HCT116 (cell line): Measurements from ENCODE around the gene KRT86. TPM values are rescaled to one million over a fixed set of nuclear protein-coding genes. Genes with fewer than 3 reads are reported as not detected.

Experiments
- ATAC-seq: fragments of 200-7000 bp; cut with Tn5 transposase; 2 replicates; pipeline ENCODE4 v1.9.1; 2020; ENCODE audit warnings: mild to moderate bottlenecking, moderate library complexity
- BruUV-seq: library from RNA; stranded (reverse); fragments of 400-500 nt; replicated peaks from 2 replicates; lab custom pipeline; 2021; lab: Mats Ljungman, UMichigan
- CTCF ChIA-PET: fragments of 300-600 bp; sonication (Branson Sonifier 250); formaldehyde crosslinking; loops from one replicate; lab custom pipeline; 2021; ENCODE audit warnings: antibody characterized with exemption; lab: Charles Lee
- POLR2A ChIA-PET: fragments of 300-600, 350-600 bp; sonication (Branson Sonifier 250); formaldehyde crosslinking; loops from one replicate; lab custom pipeline; 2021; ENCODE audit warnings: antibody characterized with exemption; lab: Charles Lee
- RAD21 ChIA-PET, 2 experiments: fragments of 300-600 bp; sonication (Branson Sonifier 250); formaldehyde crosslinking; loops; one replicate each; lab custom pipeline; 2023; ENCODE audit warnings: low total read pairs in 2 of 2; ENCODE audit not compliant: uncharacterized antibody in 2 of 2, unreplicated experiment in 2 of 2, low non-redundant PET in 1 of 2; lab: Charles Lee
- DNase-seq: peaks from one replicate; pipeline ENCODE4 v3.0.0-alpha.2; 2010; ENCODE audit warnings: low read depth, low spot score
- H2AFZ ChIP-seq: fragments of 200-600 bp; shearing (Covaris generic), sonication (generic); 2 replicates; pipeline ENCODE4 v1.6.1; 2017; ENCODE audit warnings: low read depth, mixed run types, mixed read lengths, antibody characterized with exemption, low read length; ENCODE audit not compliant: poor library complexity, severe bottlenecking
- H3K27ac ChIP-seq: 2 replicates; pipeline ENCODE4 v1.5.1; 2012; ENCODE audit warnings: low read depth, low read length
- H3K27me3 ChIP-seq: fragments of 200-600 bp; sonication (generic); 2 replicates; pipeline ENCODE4 v1.6.1; 2016; ENCODE audit warnings: mixed run types, low read length, mixed read lengths; ENCODE audit not compliant: insufficient read depth
- H3K36me3 ChIP-seq, 2 experiments: fragments of 200-500 bp in 1 of 2; fragments of 200-600 bp in 1 of 2; sonication (Bioruptor generic) in 1 of 2; sonication (generic) in 1 of 2; 2 replicates each; pipeline versions ENCODE4 v1.5.1 to v1.6.1; 2014 to 2016; ENCODE audit warnings: low read length in 2 of 2, inconsistent platforms in 1 of 2, mixed read lengths in 1 of 2, mixed run types in 1 of 2; ENCODE audit not compliant: insufficient read depth in 2 of 2, control insufficient read depth in 1 of 2
- H3K4me1 ChIP-seq, 2 experiments: fragments of 200-600 bp in 1 of 2; sonication (generic) in 1 of 2; 2 replicates each; pipeline versions ENCODE4 v1.5.1 to v1.6.1; 2012 to 2017; ENCODE audit warnings: low read length in 2 of 2, inconsistent platforms in 1 of 2, mild to moderate bottlenecking in 1 of 2, mixed read lengths in 1 of 2, mixed run types in 1 of 2, moderate library complexity in 1 of 2; ENCODE audit not compliant: insufficient read depth in 2 of 2, control insufficient read depth in 1 of 2
- H3K4me2 ChIP-seq: fragments of 200-600 bp; sonication (generic); 2 replicates; pipeline ENCODE4 v1.6.1; 2017; ENCODE audit warnings: mixed run types, low read length, mixed read lengths
- H3K4me3 ChIP-seq, 2 experiments: fragments of 200-600 bp in 1 of 2; sonication (generic) in 1 of 2; replicated peaks in 1 of 2; 2 replicates each; pipeline ENCODE4 v1.5.1; 2011 to 2016; ENCODE audit warnings: low read length in 2 of 2, control low read depth in 1 of 2, low read depth in 1 of 2, mild to moderate bottlenecking in 1 of 2, mixed read lengths in 1 of 2, mixed run types in 1 of 2
- H3K79me2 ChIP-seq: fragments of 200-600 bp; sonication (generic); 2 replicates; pipeline ENCODE4 v1.6.1; 2017; ENCODE audit warnings: mild to moderate bottlenecking, mixed run types, low read length, moderate library complexity, mixed read lengths; ENCODE audit not compliant: insufficient read depth
- H3K9ac ChIP-seq: fragments of 200-600 bp; sonication (generic); 2 replicates; pipeline ENCODE4 v1.6.1; 2016; ENCODE audit warnings: low read length, mixed read lengths
- H3K9me2 ChIP-seq: fragments of 200-600 bp; sonication (generic), shearing (Covaris generic); 2 replicates; pipeline ENCODE4 v1.6.1; 2017; ENCODE audit warnings: mixed run types, mild to moderate bottlenecking, moderate library complexity; ENCODE audit not compliant: insufficient read depth
- H3K9me3 ChIP-seq, 2 experiments: fragments of 200-500 bp in 1 of 2; fragments of 200-600 bp in 1 of 2; sonication (Bioruptor generic) in 1 of 2; sonication (generic) in 1 of 2; 2 replicates each; pipeline ENCODE4 v1.6.1; 2014 to 2017; ENCODE audit warnings: low read length in 2 of 2, mixed read lengths in 2 of 2, inconsistent platforms in 1 of 2, low read depth in 1 of 2, mild to moderate bottlenecking in 1 of 2, mixed run types in 1 of 2, moderate library complexity in 1 of 2; ENCODE audit not compliant: control insufficient read depth in 1 of 2, insufficient read depth in 1 of 2
- H4K20me1 ChIP-seq: fragments of 200-600 bp; sonication (generic), shearing (Covaris generic); 2 replicates; pipeline ENCODE4 v1.6.1; 2017; ENCODE audit warnings: mixed run types, mild to moderate bottlenecking, moderate library complexity; ENCODE audit not compliant: insufficient read depth
- CBX3 ChIP-seq: IDR thresholded peaks from 2 replicates; pipeline ENCODE4 v1.6.1; 2012; ENCODE audit warnings: low read depth
- FOSL1 ChIP-seq: IDR thresholded peaks from 2 replicates; pipeline ENCODE4 v1.6.1; 2012; ENCODE audit warnings: low read depth
- intact Hi-C: fragments of 100-400 bp; cut with micrococcal nuclease; formaldehyde crosslinking; loops from 2 replicates; pipeline ENCODE4 v1.10.0; 2022
- total RNA-seq: library from RNA; stranded (reverse); gene quantifications from one replicate; pipeline ENCODE4 v1.2.1, GENCODE V29; 2021; ENCODE audit not compliant: unreplicated experiment
- TF ChIP-seq, protein P1 (sequence below): IDR thresholded peaks from 2 replicates; pipeline ENCODE4 v1.6.1; 2011; ENCODE audit warnings: mild to moderate bottlenecking, low read length, moderate library complexity; ENCODE audit not compliant: insufficient replicate concordance; ENCODE audit errors: extremely low read depth
- TF ChIP-seq, protein P2 (sequence below): IDR thresholded peaks from 2 replicates; pipeline ENCODE4 v1.6.1; 2012; ENCODE audit warnings: low read depth

Gene KRT86
- total RNA-seq, 1 experiment from 2014 or later, result 1.5 TPM

DNA sequence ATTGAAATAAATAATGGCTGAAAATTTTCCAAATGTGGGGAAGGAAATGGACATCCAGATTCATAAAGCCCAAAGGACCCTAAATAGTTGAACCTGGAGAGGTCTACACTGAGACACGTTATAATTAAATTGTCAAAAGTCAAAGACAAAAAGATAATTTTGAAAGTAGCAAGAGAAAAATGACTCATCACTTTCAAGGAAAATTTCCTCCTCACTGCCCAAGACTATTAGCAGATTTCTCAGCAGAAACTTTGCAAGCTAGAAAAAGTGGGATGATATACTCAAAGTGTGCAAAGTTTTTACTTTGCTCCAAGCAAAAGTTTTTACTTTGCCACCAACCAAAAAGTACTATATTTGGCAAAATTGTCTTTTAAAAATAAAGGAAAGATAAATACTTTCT, 62.6 kb downstream of the KRT86 start:
- Histone ChIP-seq H3K79me2 (no peaks in the 10 kb centered on the region), H3K4me2 (no peak overlapping the region), H3K9me2 (no peaks in the 10 kb centered on the region), H3K4me1 (peaks cover 0 to 13% of the 10 kb centered on the region in 2 experiments; a peak in 2 of 4 replicates), H3K9ac (no peak overlapping the region), H3K36me3 (no peaks in the 10 kb centered on the region), H3K27ac (no peak overlapping the region), H3K9me3 (no peaks in the 10 kb centered on the region), H3K4me3 (no peak overlapping the region), H3K27me3 (no peaks in the 10 kb centered on the region), H2AFZ (peak overlapping the region; percentile 13), H4K20me1 (no peaks in the 10 kb centered on the region)
- POLR2A ChIA-PET, result interaction anchor here (1.0 kb wide), 1 partner anchor 58 kb away, joined by 3 read pairs; no protein-coding TSS in a partner anchor
- CTCF ChIA-PET, result interaction anchor here (2.0 kb wide), 1 partner anchor 9 kb away, joined by 8 read pairs; no protein-coding TSS in a partner anchor
- DNase-seq, result no peak
- no peak for ATAC-seq
- RAD21 ChIA-PET, result no interaction called here
- no TSS peak for BruUV-seq
- intact Hi-C loops, result no loop called here
- TF ChIP-seq, protein P1, sequence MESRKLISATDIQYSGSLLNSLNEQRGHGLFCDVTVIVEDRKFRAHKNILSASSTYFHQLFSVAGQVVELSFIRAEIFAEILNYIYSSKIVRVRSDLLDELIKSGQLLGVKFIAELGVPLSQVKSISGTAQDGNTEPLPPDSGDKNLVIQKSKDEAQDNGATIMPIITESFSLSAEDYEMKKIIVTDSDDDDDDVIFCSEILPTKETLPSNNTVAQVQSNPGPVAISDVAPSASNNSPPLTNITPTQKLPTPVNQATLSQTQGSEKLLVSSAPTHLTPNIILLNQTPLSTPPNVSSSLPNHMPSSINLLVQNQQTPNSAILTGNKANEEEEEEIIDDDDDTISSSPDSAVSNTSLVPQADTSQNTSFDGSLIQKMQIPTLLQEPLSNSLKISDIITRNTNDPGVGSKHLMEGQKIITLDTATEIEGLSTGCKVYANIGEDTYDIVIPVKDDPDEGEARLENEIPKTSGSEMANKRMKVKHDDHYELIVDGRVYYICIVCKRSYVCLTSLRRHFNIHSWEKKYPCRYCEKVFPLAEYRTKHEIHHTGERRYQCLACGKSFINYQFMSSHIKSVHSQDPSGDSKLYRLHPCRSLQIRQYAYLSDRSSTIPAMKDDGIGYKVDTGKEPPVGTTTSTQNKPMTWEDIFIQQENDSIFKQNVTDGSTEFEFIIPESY, result no peak
- TF ChIP-seq CBX3, result no peak
- TF ChIP-seq FOSL1, result peak; percentile 23; the same call in 1 of the 2 replicates
- TF ChIP-seq, protein P2, sequence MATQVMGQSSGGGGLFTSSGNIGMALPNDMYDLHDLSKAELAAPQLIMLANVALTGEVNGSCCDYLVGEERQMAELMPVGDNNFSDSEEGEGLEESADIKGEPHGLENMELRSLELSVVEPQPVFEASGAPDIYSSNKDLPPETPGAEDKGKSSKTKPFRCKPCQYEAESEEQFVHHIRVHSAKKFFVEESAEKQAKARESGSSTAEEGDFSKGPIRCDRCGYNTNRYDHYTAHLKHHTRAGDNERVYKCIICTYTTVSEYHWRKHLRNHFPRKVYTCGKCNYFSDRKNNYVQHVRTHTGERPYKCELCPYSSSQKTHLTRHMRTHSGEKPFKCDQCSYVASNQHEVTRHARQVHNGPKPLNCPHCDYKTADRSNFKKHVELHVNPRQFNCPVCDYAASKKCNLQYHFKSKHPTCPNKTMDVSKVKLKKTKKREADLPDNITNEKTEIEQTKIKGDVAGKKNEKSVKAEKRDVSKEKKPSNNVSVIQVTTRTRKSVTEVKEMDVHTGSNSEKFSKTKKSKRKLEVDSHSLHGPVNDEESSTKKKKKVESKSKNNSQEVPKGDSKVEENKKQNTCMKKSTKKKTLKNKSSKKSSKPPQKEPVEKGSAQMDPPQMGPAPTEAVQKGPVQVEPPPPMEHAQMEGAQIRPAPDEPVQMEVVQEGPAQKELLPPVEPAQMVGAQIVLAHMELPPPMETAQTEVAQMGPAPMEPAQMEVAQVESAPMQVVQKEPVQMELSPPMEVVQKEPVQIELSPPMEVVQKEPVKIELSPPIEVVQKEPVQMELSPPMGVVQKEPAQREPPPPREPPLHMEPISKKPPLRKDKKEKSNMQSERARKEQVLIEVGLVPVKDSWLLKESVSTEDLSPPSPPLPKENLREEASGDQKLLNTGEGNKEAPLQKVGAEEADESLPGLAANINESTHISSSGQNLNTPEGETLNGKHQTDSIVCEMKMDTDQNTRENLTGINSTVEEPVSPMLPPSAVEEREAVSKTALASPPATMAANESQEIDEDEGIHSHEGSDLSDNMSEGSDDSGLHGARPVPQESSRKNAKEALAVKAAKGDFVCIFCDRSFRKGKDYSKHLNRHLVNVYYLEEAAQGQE, result no peak
